Measurements from ENCODE around the gene F11R.

DNA sequence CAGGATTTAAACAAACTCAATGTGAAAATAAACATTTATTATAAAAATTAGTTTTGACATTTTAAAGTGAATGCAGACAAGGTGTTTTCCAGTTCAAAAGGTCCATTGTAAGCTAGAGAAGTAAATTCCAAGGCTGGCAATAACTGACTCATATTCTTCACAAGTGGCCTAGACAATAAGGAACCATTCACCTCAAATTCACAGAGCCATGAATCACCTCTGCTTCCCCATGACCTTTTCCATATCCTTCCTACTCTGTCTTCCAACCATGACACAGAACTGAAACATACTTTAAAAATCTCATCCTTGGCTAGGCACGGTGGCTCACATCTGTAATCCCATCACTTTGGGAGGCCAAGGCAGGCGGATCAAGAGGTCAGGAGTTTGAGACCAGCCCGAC is 24.8 kb downstream of the F11R start:
- no peak for TF ChIP-seq CTCF (IDR thresholded peaks at IDR 0.05)
- TF ChIP-seq POLR2A (IDR thresholded peaks at IDR 0.05), result no peak
